ENCODE data around the gene OSER1.
A peak's percentile ranks its signal among the peaks of the same experiment; 100 is the strongest.

The OSER1 gene

DNA sequence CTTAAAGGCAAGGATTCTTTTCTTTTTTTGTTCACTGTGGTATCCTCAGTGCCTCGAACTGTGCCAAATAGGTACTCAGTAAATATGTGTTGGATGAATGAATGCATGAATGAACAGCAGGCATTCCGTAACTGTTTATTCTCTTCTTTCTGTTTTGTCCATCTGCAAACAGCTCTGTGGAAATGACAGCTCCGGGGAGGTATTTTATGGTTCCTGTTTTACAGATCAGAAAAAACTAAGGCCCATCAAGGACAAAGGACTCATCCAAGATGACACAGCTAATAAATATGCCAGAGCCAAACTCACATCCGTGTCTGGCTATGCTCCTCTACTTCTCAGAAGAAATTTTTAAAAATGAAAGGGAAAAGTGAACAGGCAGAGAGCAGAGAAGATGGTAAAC, 44.6 kb downstream of the OSER1 start:
- H3K27me3 ChIP-seq (replicated peaks in 2 of 5; ENCODE audit: control insufficient read depth in 4 of 5, insufficient read depth in 5 of 5, low read length in 4 of 5), result peaks cover 4 to 45% (median 20%) of the 10 kb centered on the region in 5 experiments
- H3K27ac ChIP-seq (ENCODE audit: insufficient read depth in 1 of 2, low read depth in 1 of 2, low read length in 2 of 2, poor library complexity in 1 of 2, severe bottlenecking in 2 of 2), result no peak overlapping the region
- CTCF ChIA-PET, result interaction anchor here (1.7 kb wide), 1 partner anchor 21 kb away, joined by 4 read pairs; no protein-coding TSS in a partner anchor
- H3K4me3 ChIP-seq (ENCODE audit: control insufficient read depth in 1 of 7, extremely low read depth in 1 of 7, insufficient read depth in 4 of 7, low read depth in 2 of 7, low read length in 6 of 7), result no peak overlapping the region
- no peak for DNase-seq
- no peaks in the 10 kb centered on the region for H3K4me1 ChIP-seq (ENCODE audit: control extremely low read depth in 1 of 4, control insufficient read depth in 4 of 4, insufficient read depth in 4 of 4, low read length in 3 of 4)
- peaks cover 0 to 2% (median 0%) of the 10 kb centered on the region in 5 experiments for H3K9me3 ChIP-seq (ENCODE audit: control extremely low read depth in 1 of 5, control insufficient read depth in 4 of 5, insufficient read depth in 2 of 5, low read depth in 1 of 5, low read length in 4 of 5)
- H3K36me3 ChIP-seq (ENCODE audit: control insufficient read depth in 4 of 4, insufficient read depth in 4 of 4, low read length in 3 of 4), result no peaks in the 10 kb centered on the region
- WGBS (ENCODE audit: insufficient coverage), result 100% methylated on average over 1 of the region's 4 CpGs
- POLR2A ChIA-PET, result no interaction called here

- ChIA-PET CTCF (interaction anchor here (1.2 kb wide), 1 partner anchor 9 kb away, joined by 4 read pairs; no protein-coding TSS in a partner anchor), POLR2A (no interaction called here)
- H3K4me3 ChIP-seq (ENCODE audit: control insufficient read depth in 1 of 7, extremely low read depth in 1 of 7, insufficient read depth in 4 of 7, low read depth in 2 of 7, low read length in 6 of 7), result no peak overlapping the region
- WGBS (ENCODE audit: insufficient coverage), result 60% methylated on average over 53 of the region's 56 CpGs
- no peaks in the 10 kb centered on the region for H3K36me3 ChIP-seq (ENCODE audit: control insufficient read depth in 4 of 4, insufficient read depth in 4 of 4, low read length in 3 of 4)
- H3K4me1 ChIP-seq (ENCODE audit: control extremely low read depth in 1 of 4, control insufficient read depth in 4 of 4, insufficient read depth in 4 of 4, low read length in 3 of 4), result no peaks in the 10 kb centered on the region
- peaks cover 0 to 12% (median 0%) of the 10 kb centered on the region in 5 experiments for H3K9me3 ChIP-seq (ENCODE audit: control extremely low read depth in 1 of 5, control insufficient read depth in 4 of 5, insufficient read depth in 2 of 5, low read depth in 1 of 5, low read length in 4 of 5)
- no peak for DNase-seq
- peaks cover 4 to 69% (median 19%) of the 10 kb centered on the region in 5 experiments for H3K27me3 ChIP-seq (replicated peaks in 2 of 5; ENCODE audit: control insufficient read depth in 4 of 5, insufficient read depth in 5 of 5, low read length in 4 of 5)
- H3K27ac ChIP-seq (ENCODE audit: insufficient read depth in 1 of 2, low read depth in 1 of 2, low read length in 2 of 2, poor library complexity in 1 of 2, severe bottlenecking in 2 of 2), result no peak overlapping the region
These were observed 50.4 kb downstream of the OSER1 start for GRCh38 chr20:44160133-44160532.

GRCh38 chr20:44159711-44160110, 50.9 kb downstream of the OSER1 start:
- 72% methylated on average over 50 of the region's 50 CpGs for WGBS (ENCODE audit: insufficient coverage)
- peaks cover 0 to 12% (median 0%) of the 10 kb centered on the region in 5 experiments for H3K9me3 ChIP-seq (ENCODE audit: control extremely low read depth in 1 of 5, control insufficient read depth in 4 of 5, insufficient read depth in 2 of 5, low read depth in 1 of 5, low read length in 4 of 5)
- DNase-seq, result no peak
- ChIA-PET CTCF (no interaction called here), POLR2A (no interaction called here)
- no peak overlapping the region for H3K27ac ChIP-seq (ENCODE audit: insufficient read depth in 1 of 2, low read depth in 1 of 2, low read length in 2 of 2, poor library complexity in 1 of 2, severe bottlenecking in 2 of 2)
- peaks cover 4 to 74% (median 19%) of the 10 kb centered on the region in 5 experiments for H3K27me3 ChIP-seq (replicated peaks in 2 of 5; ENCODE audit: control insufficient read depth in 4 of 5, insufficient read depth in 5 of 5, low read length in 4 of 5)
- H3K36me3 ChIP-seq (ENCODE audit: control insufficient read depth in 4 of 4, insufficient read depth in 4 of 4, low read length in 3 of 4), result no peaks in the 10 kb centered on the region
- H3K4me3 ChIP-seq (ENCODE audit: control insufficient read depth in 1 of 7, extremely low read depth in 1 of 7, insufficient read depth in 4 of 7, low read depth in 2 of 7, low read length in 6 of 7), result no peak overlapping the region
- no peaks in the 10 kb centered on the region for H3K4me1 ChIP-seq (ENCODE audit: control extremely low read depth in 1 of 4, control insufficient read depth in 4 of 4, insufficient read depth in 4 of 4, low read length in 3 of 4)

DNA sequence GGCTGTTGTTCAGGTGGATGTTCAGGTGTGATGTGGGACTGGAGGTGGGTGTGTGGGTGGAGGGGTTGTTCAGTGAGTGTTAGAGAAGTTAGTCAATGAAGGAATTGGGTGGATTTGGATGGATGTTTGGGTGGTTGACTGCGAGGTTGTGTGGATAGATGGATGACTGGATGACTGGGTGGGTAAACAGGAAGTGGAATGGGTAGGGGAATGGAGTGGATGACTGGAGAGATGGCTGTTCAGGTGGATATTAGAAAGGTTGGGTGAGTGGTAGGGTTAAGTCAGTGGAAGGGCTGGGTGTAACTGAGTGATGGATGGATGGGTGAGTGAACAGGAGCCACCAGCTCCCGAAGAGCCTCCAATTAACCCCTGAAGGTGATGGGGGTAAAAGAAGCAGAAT, 51.4 kb downstream of the OSER1 start:
- no peak for DNase-seq
- H3K36me3 ChIP-seq (ENCODE audit: control insufficient read depth in 4 of 4, insufficient read depth in 4 of 4, low read length in 3 of 4), result no peaks in the 10 kb centered on the region
- 100% methylated on average over 1 of the region's 2 CpGs for WGBS (ENCODE audit: insufficient coverage)
- H3K27ac ChIP-seq (ENCODE audit: insufficient read depth in 1 of 2, low read depth in 1 of 2, low read length in 2 of 2, poor library complexity in 1 of 2, severe bottlenecking in 2 of 2), result no peak overlapping the region
- peaks cover 0 to 12% (median 0%) of the 10 kb centered on the region in 5 experiments for H3K9me3 ChIP-seq (ENCODE audit: control extremely low read depth in 1 of 5, control insufficient read depth in 4 of 5, insufficient read depth in 2 of 5, low read depth in 1 of 5, low read length in 4 of 5)
- H3K4me3 ChIP-seq (ENCODE audit: control insufficient read depth in 1 of 7, extremely low read depth in 1 of 7, insufficient read depth in 4 of 7, low read depth in 2 of 7, low read length in 6 of 7), result no peak overlapping the region
- ChIA-PET POLR2A (no interaction called here), CTCF (interaction anchor here (0.6 kb wide), 1 partner anchor 25 kb away, joined by 5 read pairs; no protein-coding TSS in a partner anchor)
- no peaks in the 10 kb centered on the region for H3K4me1 ChIP-seq (ENCODE audit: control extremely low read depth in 1 of 4, control insufficient read depth in 4 of 4, insufficient read depth in 4 of 4, low read length in 3 of 4)
- peaks cover 4 to 76% (median 19%) of the 10 kb centered on the region in 5 experiments for H3K27me3 ChIP-seq (replicated peaks in 2 of 5; ENCODE audit: control insufficient read depth in 4 of 5, insufficient read depth in 5 of 5, low read length in 4 of 5)

DNA sequence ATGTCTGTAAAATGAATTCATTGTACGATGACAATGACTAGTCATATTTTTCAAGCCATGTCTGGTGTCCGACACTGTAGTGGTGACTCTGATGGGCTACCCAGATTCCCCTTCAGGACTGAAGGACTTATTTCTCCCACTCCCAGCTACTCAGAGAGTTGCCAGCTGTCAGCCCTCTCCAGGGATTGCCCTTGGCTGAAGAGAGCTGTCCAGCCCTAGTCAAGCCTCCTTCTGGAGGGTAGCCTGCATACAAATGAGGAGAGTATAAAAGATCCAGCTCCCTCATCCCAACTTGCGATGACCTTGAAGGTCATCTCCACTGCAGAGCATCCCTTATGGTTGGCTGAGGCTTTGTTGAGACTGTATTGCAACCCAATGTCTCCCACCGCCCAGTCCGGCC, 53.5 kb downstream of the OSER1 start:
- Histone ChIP-seq H3K4me1 (ENCODE audit: control extremely low read depth in 1 of 4, control insufficient read depth in 4 of 4, insufficient read depth in 4 of 4, low read length in 3 of 4) (no peaks in the 10 kb centered on the region), H3K4me3 (ENCODE audit: control insufficient read depth in 1 of 7, extremely low read depth in 1 of 7, insufficient read depth in 4 of 7, low read depth in 2 of 7, low read length in 6 of 7) (no peak overlapping the region), H3K36me3 (ENCODE audit: control insufficient read depth in 4 of 4, insufficient read depth in 4 of 4, low read length in 3 of 4) (no peaks in the 10 kb centered on the region), H3K9me3 (ENCODE audit: control extremely low read depth in 1 of 5, control insufficient read depth in 4 of 5, insufficient read depth in 2 of 5, low read depth in 1 of 5, low read length in 4 of 5) (peaks cover 0 to 12% (median 0%) of the 10 kb centered on the region in 5 experiments), H3K27ac (ENCODE audit: insufficient read depth in 1 of 2, low read depth in 1 of 2, low read length in 2 of 2, poor library complexity in 1 of 2, severe bottlenecking in 2 of 2) (no peak overlapping the region), H3K27me3 (replicated peaks in 2 of 5; ENCODE audit: control insufficient read depth in 4 of 5, insufficient read depth in 5 of 5, low read length in 4 of 5) (peaks cover 3 to 78% (median 16%) of the 10 kb centered on the region in 5 experiments)
- 95% methylated on average over 5 of the region's 5 CpGs for WGBS (ENCODE audit: insufficient coverage)
- DNase-seq, result no peak
- CTCF ChIA-PET, result interaction anchor here (0.7 kb wide), 1 partner anchor 283 kb away, joined by 3 read pairs; no protein-coding TSS in a partner anchor
- POLR2A ChIA-PET, result no interaction called here

- no peak overlapping the region for H3K27ac ChIP-seq (ENCODE audit: insufficient read depth in 1 of 2, low read depth in 1 of 2, low read length in 2 of 2, poor library complexity in 1 of 2, severe bottlenecking in 2 of 2)
- 65% methylated on average over 6 of the region's 7 CpGs for WGBS (ENCODE audit: insufficient coverage)
- CTCF ChIA-PET, result interaction anchor here (1.3 kb wide), 1 partner anchor 37 kb away, joined by 3 read pairs; no protein-coding TSS in a partner anchor
- peaks cover 0 to 61% (median 14%) of the 10 kb centered on the region in 5 experiments for H3K27me3 ChIP-seq (replicated peaks in 2 of 5; ENCODE audit: control insufficient read depth in 4 of 5, insufficient read depth in 5 of 5, low read length in 4 of 5)
- no peaks in the 10 kb centered on the region for H3K36me3 ChIP-seq (ENCODE audit: control insufficient read depth in 4 of 4, insufficient read depth in 4 of 4, low read length in 3 of 4)
- DNase-seq, result no peak
- H3K4me3 ChIP-seq (ENCODE audit: control insufficient read depth in 1 of 7, extremely low read depth in 1 of 7, insufficient read depth in 4 of 7, low read depth in 2 of 7, low read length in 6 of 7), result no peak overlapping the region
- peaks cover 0 to 5% (median 0%) of the 10 kb centered on the region in 5 experiments for H3K9me3 ChIP-seq (ENCODE audit: control extremely low read depth in 1 of 5, control insufficient read depth in 4 of 5, insufficient read depth in 2 of 5, low read depth in 1 of 5, low read length in 4 of 5)
- H3K4me1 ChIP-seq (ENCODE audit: control extremely low read depth in 1 of 4, control insufficient read depth in 4 of 4, insufficient read depth in 4 of 4, low read length in 3 of 4), result no peaks in the 10 kb centered on the region
- POLR2A ChIA-PET, result no interaction called here
These were observed 56.0 kb downstream of the OSER1 start for GRCh38 chr20:44154521-44155001.

GRCh38 chr20:44153636-44154043, 56.9 kb downstream of the OSER1 start:
- 63% methylated on average over 5 of the region's 6 CpGs for WGBS (ENCODE audit: insufficient coverage)
- no peaks in the 10 kb centered on the region for H3K36me3 ChIP-seq (ENCODE audit: control insufficient read depth in 4 of 4, insufficient read depth in 4 of 4, low read length in 3 of 4)
- no peak overlapping the region for H3K27ac ChIP-seq (ENCODE audit: insufficient read depth in 1 of 2, low read depth in 1 of 2, low read length in 2 of 2, poor library complexity in 1 of 2, severe bottlenecking in 2 of 2)
- ChIA-PET POLR2A (no interaction called here), CTCF (interaction anchor here (0.8 kb wide), 1 partner anchor 36 kb away, joined by 3 read pairs; no protein-coding TSS in a partner anchor)
- H3K9me3 ChIP-seq (ENCODE audit: control extremely low read depth in 1 of 5, control insufficient read depth in 4 of 5, insufficient read depth in 2 of 5, low read depth in 1 of 5, low read length in 4 of 5), result no peaks in the 10 kb centered on the region
- no peak overlapping the region for H3K4me3 ChIP-seq (ENCODE audit: control insufficient read depth in 1 of 7, extremely low read depth in 1 of 7, insufficient read depth in 4 of 7, low read depth in 2 of 7, low read length in 6 of 7)
- peak in 1 of 3 donors; percentile 26 for DNase-seq
- H3K27me3 ChIP-seq (replicated peaks in 2 of 5; ENCODE audit: control insufficient read depth in 4 of 5, insufficient read depth in 5 of 5, low read length in 4 of 5), result peaks cover 0 to 52% (median 14%) of the 10 kb centered on the region in 5 experiments
- no peaks in the 10 kb centered on the region for H3K4me1 ChIP-seq (ENCODE audit: control extremely low read depth in 1 of 4, control insufficient read depth in 4 of 4, insufficient read depth in 4 of 4, low read length in 3 of 4)

Measured in common myeloid progenitor, CD34-positive (primary cell).